BLaER1 (cell line): ENCODE data around the gene ZFHX2.

Experiments used
- H3K27ac ChIP-seq: shearing (Covaris generic); formaldehyde crosslinking; 2 replicates; pipeline ENCODE4 v1.8.1; 2022
- H3K27me3 ChIP-seq: shearing (Covaris generic); formaldehyde crosslinking; 2 replicates; pipeline ENCODE4 v1.8.1; 2022
- H3K36me3 ChIP-seq: shearing (Covaris generic); formaldehyde crosslinking; 2 replicates; pipeline ENCODE4 v1.8.1; 2022
- H3K4me1 ChIP-seq: shearing (Covaris generic); formaldehyde crosslinking; 2 replicates; pipeline ENCODE4 v1.8.1; 2022
- H3K4me2 ChIP-seq: shearing (Covaris generic); formaldehyde crosslinking; 2 replicates; pipeline ENCODE4 v1.8.1; 2022
- H3K4me3 ChIP-seq: shearing (Covaris generic); formaldehyde crosslinking; 2 replicates; pipeline ENCODE4 v1.8.1; 2022
- H3K9ac ChIP-seq: shearing (Covaris generic); formaldehyde crosslinking; 2 replicates; pipeline ENCODE4 v1.8.1; 2022
- H3K9me3 ChIP-seq: shearing (Covaris generic); formaldehyde crosslinking; 2 replicates; pipeline ENCODE4 v1.8.1; 2022
- H4K20me1 ChIP-seq: shearing (Covaris generic); formaldehyde crosslinking; 2 replicates; pipeline ENCODE4 v1.8.1; 2022
- Cebpa-rat ChIP-seq: shearing (Covaris generic); IDR thresholded peaks from 2 replicates; pipeline ENCODE4 v1.8.1; 2022

ZFHX2 gene

DNA sequence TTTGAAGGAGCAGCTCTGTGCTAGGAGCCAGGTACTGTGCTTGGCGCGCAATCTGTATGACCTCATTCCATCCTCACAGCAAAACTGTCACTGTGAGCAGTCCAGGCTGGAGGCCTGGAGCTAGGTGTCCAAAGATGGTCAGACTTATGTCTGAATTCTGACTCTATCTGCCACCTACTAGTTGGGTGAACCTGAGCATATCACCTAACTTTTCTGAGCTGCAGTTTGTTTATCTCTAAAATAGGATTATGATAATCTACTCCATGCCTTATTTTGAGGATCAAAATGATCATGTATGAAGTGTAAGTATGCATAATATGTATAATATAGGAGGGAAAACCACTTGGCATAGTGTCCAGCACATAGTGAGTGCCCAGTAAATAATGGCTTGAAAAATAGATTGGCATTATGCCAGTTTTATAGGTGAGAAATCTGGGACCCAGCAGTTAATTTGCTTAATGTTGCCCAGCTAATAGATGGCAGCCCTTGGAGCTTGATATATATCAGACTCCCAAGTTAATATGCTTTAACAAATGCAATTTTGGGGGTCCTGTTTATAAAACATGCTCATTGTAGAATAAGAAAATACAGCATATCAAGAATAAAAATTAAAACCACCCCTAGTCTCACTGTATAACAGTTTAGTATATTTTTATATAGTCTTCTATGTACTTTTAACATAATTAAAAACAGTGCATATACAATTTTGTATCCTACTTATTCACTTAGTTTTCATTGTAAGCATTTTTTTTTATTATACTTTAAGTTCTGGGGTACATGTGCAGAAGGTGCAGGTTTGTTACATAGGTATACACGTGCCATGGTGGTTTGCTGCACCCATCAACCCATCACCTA is 31.6 kb upstream of the ZFHX2 start:
- H3K4me3 ChIP-seq: no peak overlapping the region
- no peak overlapping the region for H3K9ac ChIP-seq
- no peaks in the 10 kb centered on the region for H4K20me1 ChIP-seq
- no peaks in the 10 kb centered on the region for H3K9me3 ChIP-seq
- no peak for TF ChIP-seq Cebpa-rat
- H3K27me3 ChIP-seq: peaks cover 11% of the 10 kb centered on the region; the same call in 1 of the 2 replicates
- H3K4me1 ChIP-seq: 0 out of 2 replicates have a peak, but pooled peaks cover 4% of the 10 kb centered on the region
- no peak overlapping the region for H3K4me2 ChIP-seq
- no peak overlapping the region for H3K27ac ChIP-seq
- H3K36me3 ChIP-seq: no peaks in the 10 kb centered on the region

DNA sequence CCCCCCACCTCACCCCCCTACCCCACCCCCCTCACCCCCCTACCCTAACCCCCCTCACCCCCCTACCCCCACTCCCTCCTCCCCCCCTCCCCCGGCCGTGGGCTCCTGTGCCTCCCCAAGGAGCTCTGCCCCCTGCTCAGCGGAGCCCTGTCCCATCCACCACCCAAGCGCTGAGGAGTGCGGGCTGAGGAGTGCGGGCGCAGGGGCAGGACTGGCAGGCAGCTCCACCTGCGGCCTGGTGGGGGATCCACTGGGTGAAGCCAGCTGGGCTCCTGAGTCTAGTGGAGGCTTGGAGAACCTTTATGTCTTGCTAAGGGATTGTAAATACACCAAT is 29.4 kb upstream of the ZFHX2 start:
- no peak overlapping the region for H3K27ac ChIP-seq
- 0 out of 2 replicates have a peak, but pooled peaks cover 4% of the 10 kb centered on the region for H3K4me1 ChIP-seq
- H4K20me1 ChIP-seq: no peaks in the 10 kb centered on the region
- H3K9ac ChIP-seq: no peak overlapping the region
- peaks cover 4% of the 10 kb centered on the region; the same call in 1 of the 2 replicates for H3K9me3 ChIP-seq
- H3K4me3 ChIP-seq: no peak overlapping the region
- no peak for TF ChIP-seq Cebpa-rat
- H3K36me3 ChIP-seq: no peaks in the 10 kb centered on the region
- H3K27me3 ChIP-seq: peaks cover 33% of the 10 kb centered on the region
- no peak overlapping the region for H3K4me2 ChIP-seq

DNA sequence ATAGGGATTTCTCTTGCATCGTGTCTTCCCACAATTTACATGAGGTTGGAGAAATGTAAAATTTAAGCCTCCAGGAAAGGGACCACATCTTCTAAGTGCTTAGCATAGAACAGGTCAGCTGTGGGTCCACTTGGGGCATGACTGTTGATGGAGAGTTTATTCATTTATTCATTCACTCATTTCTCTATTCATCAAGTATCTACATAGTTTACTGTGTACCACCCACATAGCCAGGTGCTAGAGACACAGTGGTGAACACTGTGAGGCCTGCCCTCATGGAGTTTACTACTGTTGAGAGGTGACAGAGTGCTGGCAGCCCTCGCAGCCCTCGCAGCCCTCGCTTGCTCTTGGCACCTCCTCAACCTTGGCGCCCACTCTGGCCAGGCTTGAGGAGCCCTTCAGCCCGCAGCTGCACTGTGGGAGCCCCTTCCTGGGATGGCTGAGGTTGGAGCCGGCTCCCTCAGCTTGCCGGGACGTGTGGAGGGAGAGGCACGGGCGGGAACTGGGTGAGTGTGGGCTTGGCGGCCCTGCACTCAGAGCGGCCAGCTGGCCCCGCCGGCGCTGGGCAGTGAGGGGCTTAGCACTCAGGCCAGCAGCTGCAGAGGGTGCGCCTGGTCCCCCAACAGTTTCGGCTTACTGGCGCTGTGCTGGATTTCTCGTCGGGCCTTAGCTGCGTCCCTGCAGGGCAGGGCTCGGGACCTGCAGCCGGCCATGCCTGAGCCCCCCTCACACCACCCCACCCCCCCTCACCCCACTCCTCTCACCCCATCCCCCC is 28.8 kb upstream of the ZFHX2 start:
- TF ChIP-seq Cebpa-rat: no peak
- Histone ChIP-seq H3K27me3 (peaks cover 33% of the 10 kb centered on the region), H3K27ac (no peak overlapping the region), H4K20me1 (no peaks in the 10 kb centered on the region), H3K4me2 (no peak overlapping the region), H3K36me3 (no peaks in the 10 kb centered on the region), H3K4me3 (no peak overlapping the region), H3K9ac (no peak overlapping the region), H3K9me3 (peaks cover 4% of the 10 kb centered on the region; the same call in 1 of the 2 replicates), H3K4me1 (0 out of 2 replicates have a peak, but pooled peaks cover 4% of the 10 kb centered on the region)

DNA sequence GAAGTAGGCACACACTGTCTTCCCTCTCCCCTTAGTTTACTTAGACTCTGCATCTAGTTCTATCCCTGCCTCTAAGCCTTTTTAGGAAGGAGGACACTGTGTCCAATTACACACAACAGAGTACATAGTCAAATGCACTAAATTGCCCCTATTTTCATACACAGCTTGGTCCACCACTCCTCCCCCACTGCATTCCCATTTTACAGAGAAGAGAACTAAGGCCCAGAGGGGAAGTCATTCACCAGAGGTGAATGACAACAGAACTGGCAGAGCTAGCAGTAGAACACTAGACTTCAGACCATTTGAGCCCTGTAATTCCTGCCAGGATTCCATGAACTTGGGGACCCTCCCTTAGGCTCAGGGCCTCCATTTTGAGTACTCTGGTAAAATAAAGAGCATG is 28.2 kb upstream of the ZFHX2 start:
- Histone ChIP-seq H3K27me3 (peaks cover 33% of the 10 kb centered on the region), H3K9ac (no peak overlapping the region), H3K27ac (no peak overlapping the region), H4K20me1 (no peaks in the 10 kb centered on the region), H3K4me3 (no peak overlapping the region), H3K36me3 (no peaks in the 10 kb centered on the region), H3K4me2 (no peak overlapping the region), H3K9me3 (peaks cover 4% of the 10 kb centered on the region; the same call in 1 of the 2 replicates), H3K4me1 (0 out of 2 replicates have a peak, but pooled peaks cover 4% of the 10 kb centered on the region)
- TF ChIP-seq Cebpa-rat: no peak

GRCh38 chr14:23579311-23579630 is 27.7 kb upstream of the ZFHX2 start:
- Histone ChIP-seq H3K27me3 (peaks cover 33% of the 10 kb centered on the region), H4K20me1 (no peaks in the 10 kb centered on the region), H3K4me2 (peak overlapping the region; percentile 40), H3K4me3 (no peak overlapping the region), H3K9me3 (peaks cover 4% of the 10 kb centered on the region; the same call in 1 of the 2 replicates), H3K27ac (no peak overlapping the region), H3K36me3 (no peaks in the 10 kb centered on the region), H3K9ac (no peak overlapping the region), H3K4me1 (0 out of 2 replicates have a peak, but pooled peaks cover 4% of the 10 kb centered on the region)
- no peak for TF ChIP-seq Cebpa-rat

DNA sequence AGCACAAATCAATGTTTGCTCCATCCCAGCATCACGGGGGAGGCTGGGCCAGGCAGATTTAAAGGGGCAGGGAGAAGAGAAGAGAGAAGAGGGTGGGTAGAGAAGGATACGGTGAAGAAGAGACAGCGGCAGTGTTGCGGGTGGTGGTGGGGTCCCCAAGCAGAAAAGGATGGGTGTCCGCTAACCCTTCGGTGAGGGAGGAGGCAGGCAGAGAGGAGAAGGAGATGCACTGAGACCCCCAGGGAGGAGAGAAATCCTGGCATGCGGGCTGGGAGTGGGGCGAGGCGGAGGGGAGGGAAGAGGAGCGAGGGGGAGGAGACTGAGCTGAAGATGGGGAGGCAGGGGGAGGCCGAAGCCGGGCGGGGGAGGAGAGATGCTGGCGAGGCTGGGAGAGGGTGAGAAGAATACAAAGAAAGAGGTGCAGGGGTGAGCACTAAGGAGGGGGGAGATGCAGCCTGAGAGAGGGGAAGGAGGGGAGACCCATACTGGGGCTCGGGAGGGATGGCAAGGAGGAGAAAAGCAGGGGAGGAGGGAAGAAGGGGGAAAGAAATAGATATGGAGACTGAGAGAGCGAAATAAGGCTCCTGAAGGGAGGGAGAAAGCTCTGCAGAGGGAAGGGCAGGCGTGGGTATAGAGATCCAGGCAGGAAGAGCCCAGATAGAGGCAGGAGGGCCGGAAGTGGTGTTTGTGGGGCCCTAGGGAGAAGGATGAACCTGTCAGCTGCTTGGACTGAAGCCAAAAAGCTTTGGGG is 27.2 kb upstream of the ZFHX2 start, which contains the start of gene JPH4:
Gene JPH4, minus strand, starts transcription at position 231 of the 751 bp plus-strand sequence. CDS start 1,337 bp downstream, outside the sequence.
- peaks cover 4% of the 10 kb centered on the region; the same call in 1 of the 2 replicates for H3K9me3 ChIP-seq
- peaks cover 33% of the 10 kb centered on the region for H3K27me3 ChIP-seq
- no peak within 1 kb of the TSS for H3K4me3 ChIP-seq
- no peak within 1 kb of the TSS for H3K27ac ChIP-seq
- no peak within 1 kb of the TSS for H3K9ac ChIP-seq
- H3K4me1 ChIP-seq: 0 out of 2 replicates have a peak, but pooled peaks cover 4% of the 10 kb centered on the region
- no peak for TF ChIP-seq Cebpa-rat
- no peaks in the 10 kb centered on the region for H3K36me3 ChIP-seq
- H3K4me2 ChIP-seq: peak within 1 kb of the TSS; percentile 40
- no peaks in the 10 kb centered on the region for H4K20me1 ChIP-seq

DNA sequence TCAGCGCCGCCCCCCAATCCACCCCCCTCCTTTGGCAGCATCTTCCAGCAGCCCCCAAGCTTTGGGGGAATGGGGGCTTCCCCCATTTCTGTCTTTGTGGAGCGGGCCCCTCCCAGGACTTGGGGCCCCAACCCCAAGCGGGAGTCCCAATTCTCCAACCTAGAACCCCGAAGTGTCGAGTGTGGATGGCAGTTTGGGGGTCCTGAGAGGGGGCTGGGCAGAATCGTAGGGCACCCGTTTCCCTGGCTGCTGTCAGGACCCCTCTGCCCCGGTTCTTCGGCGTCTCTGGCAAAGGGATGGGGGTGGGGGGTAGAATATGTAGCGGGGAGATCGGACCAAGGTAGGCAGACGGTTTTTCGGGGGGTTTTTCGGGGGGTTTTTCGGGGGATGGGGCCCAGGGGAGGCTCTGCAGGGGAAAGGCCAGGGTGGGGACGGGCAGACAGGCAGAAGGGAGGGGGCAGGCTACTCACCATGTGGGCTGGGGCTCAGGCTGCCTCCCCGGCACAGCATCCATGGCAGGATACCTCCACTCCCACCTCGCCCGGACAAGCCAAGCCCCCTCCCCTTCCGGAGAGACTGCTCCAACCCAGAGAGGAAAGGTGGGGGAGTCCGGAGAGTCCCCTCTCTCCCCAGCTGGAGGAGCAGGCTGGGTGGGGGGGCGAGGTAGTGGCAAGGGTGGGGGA is 26.3 kb upstream of the ZFHX2 start:
- Histone ChIP-seq H3K27me3 (peaks cover 33% of the 10 kb centered on the region), H3K4me2 (no peak overlapping the region)

DNA sequence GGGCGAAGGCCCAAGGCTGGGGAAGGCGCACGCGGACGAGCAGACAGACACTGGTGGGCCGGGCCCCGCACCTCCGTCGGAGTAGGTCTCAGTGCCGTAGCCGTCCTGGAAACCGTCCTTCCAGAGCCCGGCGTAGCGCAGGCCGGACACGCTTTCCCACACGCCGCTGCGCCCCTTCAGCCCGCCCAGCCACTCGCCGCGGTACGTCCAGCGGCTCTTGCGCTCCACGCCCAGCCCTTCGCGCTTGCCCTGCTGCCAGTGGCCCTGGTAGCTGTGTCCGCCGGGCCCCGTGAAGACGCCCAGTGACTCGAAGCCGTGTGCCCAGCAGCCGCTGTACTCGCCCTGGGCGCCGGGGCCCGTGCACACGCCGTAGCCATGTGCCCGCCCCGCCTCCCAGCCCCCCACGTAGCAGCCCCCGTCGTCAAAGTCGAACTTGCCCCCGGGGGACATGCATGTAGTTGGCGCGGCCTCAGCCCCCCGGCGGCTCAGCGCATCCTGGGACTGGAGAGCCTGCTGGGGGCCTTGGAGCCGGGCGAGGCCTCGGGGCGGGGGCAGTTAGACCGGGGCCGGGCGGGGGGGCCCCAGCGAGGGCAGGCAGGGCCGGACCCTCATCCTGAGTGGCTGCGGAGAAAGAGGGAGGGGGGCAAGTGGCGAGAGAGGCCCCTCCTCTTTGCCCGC is 25.6 kb upstream of the ZFHX2 start:
- no peak for TF ChIP-seq Cebpa-rat
- peaks cover 4% of the 10 kb centered on the region; the same call in 1 of the 2 replicates for H3K9me3 ChIP-seq
- no peak overlapping the region for H3K4me2 ChIP-seq
- H3K27ac ChIP-seq: no peak overlapping the region
- H3K36me3 ChIP-seq: no peaks in the 10 kb centered on the region
- no peaks in the 10 kb centered on the region for H4K20me1 ChIP-seq
- H3K27me3 ChIP-seq: peaks cover 33% of the 10 kb centered on the region
- H3K9ac ChIP-seq: no peak overlapping the region
- H3K4me3 ChIP-seq: no peak overlapping the region
- peaks cover 18% of the 10 kb centered on the region for H3K4me1 ChIP-seq

More for the DNA sequence above, 26.3 kb upstream of the ZFHX2 start:
- no peaks in the 10 kb centered on the region for H3K36me3 ChIP-seq
- peaks cover 11% of the 10 kb centered on the region for H3K4me1 ChIP-seq
- H3K27ac ChIP-seq: no peak overlapping the region
- H3K9me3 ChIP-seq: peaks cover 4% of the 10 kb centered on the region; the same call in 1 of the 2 replicates
- no peak for TF ChIP-seq Cebpa-rat
- no peaks in the 10 kb centered on the region for H4K20me1 ChIP-seq
- H3K4me3 ChIP-seq: no peak overlapping the region
- no peak overlapping the region for H3K9ac ChIP-seq
